ENCODE measurements around the gene CSNK1G2. TPM values are rescaled to one million over a fixed set of nuclear protein-coding genes. Genes with fewer than 3 reads are reported as not detected.

CSNK1G2 gene
- total RNA-seq, 1 experiment from 2014 or later, result 100.0 TPM

GRCh38 chr19:2010135-2010668 is 69.2 kb downstream of the CSNK1G2 start:
- Mint-ChIP-seq H3K27me3 (ENCODE audit: low read depth) (no peaks in the 10 kb centered on the region), H3K4me3 (no peak overlapping the region), H3K36me3 (ENCODE audit: insufficient read depth in 1 of 3, low read depth in 3 of 3) (peaks cover 22 to 33% (median 32%) of the 10 kb centered on the region in 3 experiments; a peak in 6 of 7 replicates), H3K27ac (no peak overlapping the region), H3K9me3 (no peaks in the 10 kb centered on the region; a peak in 2 of 5 replicates), H3K4me1 (peaks cover 5 to 12% of the 10 kb centered on the region in 2 experiments; a peak in 3 of 4 replicates)
- H2BK5ac ChIP-seq (ENCODE audit: insufficient read length, low read length), result no peak overlapping the region
- H3K23ac ChIP-seq (ENCODE audit: insufficient read length, low read depth, low read length), result no peak overlapping the region
- no peak for DNase-seq
- no CpG with 5 or more reads among the region's 20 CpGs for WGBS (ENCODE audit: extremely low coverage, insufficient read length, low lambda C conversion rate)
- H3K27me3 ChIP-seq (ENCODE audit: insufficient read depth, low read length), result no peaks in the 10 kb centered on the region
- H4K5ac ChIP-seq (ENCODE audit: insufficient read length, low read depth, low read length), result no peak overlapping the region
- H3K27ac ChIP-seq (ENCODE audit: insufficient read length, low read depth, low read length), result no peak overlapping the region
- peaks cover 4% of the 10 kb centered on the region for H3K23me2 ChIP-seq (ENCODE audit: insufficient read length, low read depth, low read length, poor library complexity, severe bottlenecking)
- H2AK5ac ChIP-seq (ENCODE audit: insufficient read length, low read length), result no peak overlapping the region
- no peak overlapping the region for H3K14ac ChIP-seq (ENCODE audit: insufficient read depth, low read length)
- no peak overlapping the region for H4K91ac ChIP-seq (ENCODE audit: insufficient read length, low read depth, low read length)
- no peaks in the 10 kb centered on the region; the same call in 1 of the 2 replicates for H3K79me2 ChIP-seq (ENCODE audit: insufficient read depth, low read length)
- H2BK20ac ChIP-seq (ENCODE audit: low read depth, low read length, poor library complexity, severe bottlenecking), result no peak overlapping the region
- H3T11ph ChIP-seq (ENCODE audit: low read length), result no peak overlapping the region
- H2BK12ac ChIP-seq (ENCODE audit: insufficient read length, low read depth, low read length), result no peak overlapping the region
- no peak overlapping the region for H3K56ac ChIP-seq (ENCODE audit: insufficient read length, low read depth, low read length)
- no peak overlapping the region for H3K4me2 ChIP-seq (ENCODE audit: insufficient read depth, insufficient read length, low read length)
- H3K4me1 ChIP-seq (ENCODE audit: insufficient read depth, low read length), result no peaks in the 10 kb centered on the region
- no peak overlapping the region for H3K4ac ChIP-seq (ENCODE audit: low read depth, low read length)
- no peak overlapping the region for H2AFZ ChIP-seq (ENCODE audit: low read length)
- no peak overlapping the region for H2BK120ac ChIP-seq (ENCODE audit: low read depth, low read length, poor library complexity, severe bottlenecking)
- no peak overlapping the region for H3K9ac ChIP-seq (ENCODE audit: extremely low read depth, insufficient read length, low read length)
- no peaks in the 10 kb centered on the region for H3K9me3 ChIP-seq (ENCODE audit: control insufficient read depth, low read depth, low read length)
- H3K79me1 ChIP-seq (ENCODE audit: insufficient read depth, low read depth, low read length, poor library complexity, severe bottlenecking), result no peaks in the 10 kb centered on the region
- H4K8ac ChIP-seq (replicated peaks; ENCODE audit: insufficient read length, low read depth, low read length), result no peak overlapping the region
- H3K18ac ChIP-seq (ENCODE audit: insufficient read length, low read depth, low read length), result no peak overlapping the region
- no peak overlapping the region for H2BK15ac ChIP-seq (ENCODE audit: low read depth, low read length)
- TF ChIP-seq, protein P1, sequence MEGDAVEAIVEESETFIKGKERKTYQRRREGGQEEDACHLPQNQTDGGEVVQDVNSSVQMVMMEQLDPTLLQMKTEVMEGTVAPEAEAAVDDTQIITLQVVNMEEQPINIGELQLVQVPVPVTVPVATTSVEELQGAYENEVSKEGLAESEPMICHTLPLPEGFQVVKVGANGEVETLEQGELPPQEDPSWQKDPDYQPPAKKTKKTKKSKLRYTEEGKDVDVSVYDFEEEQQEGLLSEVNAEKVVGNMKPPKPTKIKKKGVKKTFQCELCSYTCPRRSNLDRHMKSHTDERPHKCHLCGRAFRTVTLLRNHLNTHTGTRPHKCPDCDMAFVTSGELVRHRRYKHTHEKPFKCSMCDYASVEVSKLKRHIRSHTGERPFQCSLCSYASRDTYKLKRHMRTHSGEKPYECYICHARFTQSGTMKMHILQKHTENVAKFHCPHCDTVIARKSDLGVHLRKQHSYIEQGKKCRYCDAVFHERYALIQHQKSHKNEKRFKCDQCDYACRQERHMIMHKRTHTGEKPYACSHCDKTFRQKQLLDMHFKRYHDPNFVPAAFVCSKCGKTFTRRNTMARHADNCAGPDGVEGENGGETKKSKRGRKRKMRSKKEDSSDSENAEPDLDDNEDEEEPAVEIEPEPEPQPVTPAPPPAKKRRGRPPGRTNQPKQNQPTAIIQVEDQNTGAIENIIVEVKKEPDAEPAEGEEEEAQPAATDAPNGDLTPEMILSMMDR (conservative IDR thresholded peaks at IDR 0.05), result no peak
- no peaks in the 10 kb centered on the region for H4K20me1 ChIP-seq (ENCODE audit: control insufficient read depth, insufficient read depth, insufficient read length)
